22Rv1 (cell line): Measurements from ENCODE around the gene THSD4.

Experiments
- H3K27ac ChIP-seq: fragments of 450-650 bp; 2 replicates; pipeline ENCODE4 v1.5.1; 2017
- ZFX ChIP-seq: fragments of 450-650 bp; IDR thresholded peaks from 2 replicates; pipeline ENCODE4 v1.6.1; 2017; ENCODE audit warnings: antibody characterized with exemption, borderline replicate concordance
- TF ChIP-seq, protein P1 (sequence below): fragments of 450-650 bp; IDR thresholded peaks from 2 replicates; pipeline ENCODE4 v1.5.1; 2017; ENCODE audit warnings: mild to moderate bottlenecking

Gene THSD4

DNA sequence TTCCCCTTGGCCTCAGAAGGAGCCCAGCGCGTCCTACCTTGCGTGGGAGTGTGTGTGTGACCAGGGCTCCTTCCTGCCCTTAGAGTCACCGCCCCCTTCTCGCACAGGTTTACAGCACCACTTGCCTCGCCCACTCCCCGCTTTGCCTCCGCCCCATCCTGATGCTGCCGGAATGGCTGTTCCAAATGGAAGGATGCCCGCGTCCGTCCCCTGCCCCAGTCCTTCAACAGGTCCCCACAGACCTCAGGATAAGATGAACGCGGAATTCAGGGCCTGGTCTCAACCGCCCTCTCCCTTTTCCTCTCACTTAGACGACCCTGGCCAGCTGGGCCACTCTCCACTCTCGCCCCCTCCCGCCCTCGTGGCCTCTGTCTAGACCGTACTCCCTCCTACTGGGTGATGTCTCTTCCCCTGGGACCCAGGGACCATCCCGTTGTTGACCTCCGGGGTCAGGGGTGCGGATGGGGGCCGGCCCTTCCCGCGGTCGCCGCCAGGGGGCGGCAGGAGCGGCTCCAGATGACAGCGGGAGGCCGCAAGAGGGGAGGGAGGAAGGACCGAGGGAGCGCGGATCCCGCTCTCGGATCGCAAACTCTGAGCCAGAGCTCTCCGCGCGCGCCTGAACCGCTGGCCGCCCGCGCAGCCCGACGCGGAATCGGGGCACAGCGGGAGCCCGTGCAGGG lies at the start of gene THSD4:
Gene THSD4, plus strand, starts transcription at position 585 of the 680 bp plus-strand sequence.
- TF ChIP-seq ZFX: no peak
- TF ChIP-seq, protein P1, sequence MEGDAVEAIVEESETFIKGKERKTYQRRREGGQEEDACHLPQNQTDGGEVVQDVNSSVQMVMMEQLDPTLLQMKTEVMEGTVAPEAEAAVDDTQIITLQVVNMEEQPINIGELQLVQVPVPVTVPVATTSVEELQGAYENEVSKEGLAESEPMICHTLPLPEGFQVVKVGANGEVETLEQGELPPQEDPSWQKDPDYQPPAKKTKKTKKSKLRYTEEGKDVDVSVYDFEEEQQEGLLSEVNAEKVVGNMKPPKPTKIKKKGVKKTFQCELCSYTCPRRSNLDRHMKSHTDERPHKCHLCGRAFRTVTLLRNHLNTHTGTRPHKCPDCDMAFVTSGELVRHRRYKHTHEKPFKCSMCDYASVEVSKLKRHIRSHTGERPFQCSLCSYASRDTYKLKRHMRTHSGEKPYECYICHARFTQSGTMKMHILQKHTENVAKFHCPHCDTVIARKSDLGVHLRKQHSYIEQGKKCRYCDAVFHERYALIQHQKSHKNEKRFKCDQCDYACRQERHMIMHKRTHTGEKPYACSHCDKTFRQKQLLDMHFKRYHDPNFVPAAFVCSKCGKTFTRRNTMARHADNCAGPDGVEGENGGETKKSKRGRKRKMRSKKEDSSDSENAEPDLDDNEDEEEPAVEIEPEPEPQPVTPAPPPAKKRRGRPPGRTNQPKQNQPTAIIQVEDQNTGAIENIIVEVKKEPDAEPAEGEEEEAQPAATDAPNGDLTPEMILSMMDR: peak; percentile 98
- H3K27ac ChIP-seq: peak within 1 kb of the TSS; percentile 61

DNA sequence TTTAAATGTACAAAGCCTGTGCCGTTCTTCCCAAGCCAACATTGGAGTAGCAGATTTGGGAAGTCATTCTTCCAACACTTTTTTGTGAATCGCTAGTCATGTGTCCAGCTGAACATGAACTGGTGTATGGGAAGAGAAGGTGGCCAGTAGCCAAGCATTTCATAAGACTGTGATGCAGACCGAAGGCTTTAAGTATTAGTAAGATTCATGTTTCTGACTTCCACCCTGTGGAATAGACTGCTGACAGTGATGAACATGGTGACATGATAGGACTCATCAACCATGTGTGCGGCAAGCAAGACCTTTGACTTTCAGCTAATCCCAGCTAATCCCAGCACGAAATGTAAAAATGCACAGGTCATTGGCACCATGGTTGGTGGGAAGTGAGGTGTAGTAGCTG lies 48.3 kb upstream of the THSD4 start:
- TF ChIP-seq, protein P1: no peak
- no peak for TF ChIP-seq ZFX
- H3K27ac ChIP-seq: no peak overlapping the region

DNA sequence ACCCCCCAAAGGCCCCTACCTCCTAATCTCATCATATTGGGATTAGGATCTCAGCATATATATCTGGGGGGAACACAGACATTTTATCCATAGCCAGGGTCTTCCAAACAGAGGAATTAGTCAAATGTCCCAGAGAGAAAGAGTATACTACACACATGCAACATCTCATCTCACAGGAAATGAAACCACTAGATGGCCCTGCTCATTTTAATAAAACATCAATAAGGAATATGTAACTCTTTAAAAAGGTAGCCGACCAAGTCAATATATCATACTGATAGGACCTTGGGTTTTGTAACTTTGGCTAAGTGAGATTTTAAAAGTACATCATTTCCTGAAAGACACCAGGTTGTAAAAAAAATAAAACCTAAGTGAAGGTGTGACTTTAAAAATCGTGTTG lies 45.6 kb upstream of the THSD4 start:
- TF ChIP-seq ZFX: no peak
- TF ChIP-seq, protein P1: no peak
- no peak overlapping the region for H3K27ac ChIP-seq

DNA sequence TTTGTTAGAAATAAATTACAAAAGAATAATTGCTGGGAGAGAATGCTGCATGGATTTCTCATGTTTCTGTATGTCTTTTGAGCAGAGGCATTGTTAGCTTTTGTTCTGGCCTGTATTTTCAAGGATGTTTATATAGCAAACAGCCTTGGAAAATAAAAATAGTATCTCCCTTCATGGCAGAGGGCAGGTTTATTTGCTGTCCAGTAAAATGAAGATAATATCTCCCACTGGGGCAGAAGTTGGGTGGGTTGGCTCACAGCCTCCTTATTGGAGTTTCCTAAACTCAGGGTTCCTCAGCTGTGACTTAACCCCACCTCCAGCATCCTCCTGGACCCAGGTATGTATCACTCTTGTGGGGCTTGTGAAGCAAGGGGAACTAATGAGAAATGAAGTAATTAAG lies 43.7 kb upstream of the THSD4 start:
- no peak for TF ChIP-seq ZFX
- TF ChIP-seq, protein P1: no peak
- H3K27ac ChIP-seq: peak overlapping the region; percentile 62

DNA sequence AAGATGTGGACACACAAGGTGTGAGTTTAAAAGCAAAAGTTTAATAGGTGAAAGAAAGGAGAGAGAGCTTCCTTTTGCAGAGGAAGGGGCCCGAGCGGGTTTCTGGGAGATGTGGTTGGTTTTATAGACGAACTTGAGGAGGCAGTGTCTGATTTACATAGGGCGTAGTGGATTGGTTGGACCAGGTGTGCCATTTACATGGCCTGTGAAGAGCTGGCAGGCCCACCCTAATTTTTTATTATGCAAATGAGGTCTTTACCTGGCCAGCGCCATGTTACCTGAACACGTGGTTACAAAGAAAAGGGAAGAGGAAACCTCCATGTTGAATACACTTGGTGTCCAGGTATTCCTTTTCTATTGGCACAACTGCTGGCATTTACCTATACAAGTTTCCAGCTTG lies 42.8 kb upstream of the THSD4 start:
- no peak overlapping the region for H3K27ac ChIP-seq
- TF ChIP-seq ZFX: no peak
- TF ChIP-seq, protein P1: no peak

DNA sequence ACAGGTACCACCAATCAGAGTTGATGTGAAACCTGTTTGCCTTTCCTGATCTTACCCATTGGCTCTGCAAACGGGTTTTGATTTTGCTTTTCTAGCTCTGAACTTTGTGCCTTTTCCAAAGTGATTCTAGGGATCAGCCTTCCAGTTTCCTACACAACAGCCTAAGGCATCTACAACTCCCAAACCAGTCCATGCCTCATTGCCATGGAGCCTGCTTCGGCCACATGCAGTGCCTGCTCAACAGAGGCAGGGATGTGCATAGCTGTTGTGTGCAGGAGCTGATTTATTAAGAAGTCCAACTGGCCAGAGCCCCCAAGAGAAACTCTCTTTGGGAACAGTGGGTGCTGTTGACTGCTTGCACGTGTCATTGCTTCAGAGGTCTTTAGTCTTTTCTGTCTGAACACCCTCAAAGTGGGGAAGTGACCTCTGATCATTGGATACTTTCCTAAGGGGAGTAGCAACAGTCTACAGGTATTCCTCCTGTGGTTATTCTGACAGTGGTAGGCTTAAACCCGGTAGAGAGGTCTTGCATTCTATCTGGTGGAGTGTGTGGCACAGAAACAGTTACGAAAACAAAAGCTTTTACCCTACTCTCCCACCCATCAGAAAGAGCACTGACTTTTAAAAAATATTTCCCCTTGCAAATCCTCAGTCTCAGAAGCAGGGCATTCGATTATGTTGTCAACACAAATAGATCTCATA lies 36.6 kb upstream of the THSD4 start:
- H3K27ac ChIP-seq: peak overlapping the region; percentile 32; the same call in 1 of the 2 replicates
- no peak for TF ChIP-seq ZFX
- TF ChIP-seq, protein P1: no peak
